GM12878 (cell line): ENCODE results near the gene LHFPL3. TPM values are rescaled to one million over a fixed set of nuclear protein-coding genes. Genes with fewer than 3 reads are reported as not detected.

Source experiments
- ATAC-seq: fragments of 200-7000 bp; cut with Tn5 transposase; 3 replicates; pipeline ENCODE4 v1.9.1; 2020; ENCODE audit warnings: mild to moderate bottlenecking, moderate library complexity
- BruUV-seq: library from RNA; stranded (reverse); fragments of 400-500 nt; replicated peaks from 2 replicates; lab custom pipeline; 2021; lab: Mats Ljungman, UMichigan
- CTCF ChIA-PET: fragments of 300-600 bp; sonication (Branson Sonifier 250); formaldehyde crosslinking; extraction: SDS; loops from one replicate; lab custom pipeline; 2021; ENCODE audit warnings: inconsistent platforms; lab: Yijun Ruan, JAX
- POLR2A ChIA-PET: fragments of 350-600 bp; formaldehyde crosslinking; extraction: SDS; loops from one replicate; lab custom pipeline; 2021; ENCODE audit warnings: inconsistent platforms; lab: Charles Lee
- RAD21 ChIA-PET: fragments of 300-600 bp; sonication (Branson Sonifier 250); formaldehyde crosslinking; loops from one replicate; lab custom pipeline; 2023; ENCODE audit warnings: antibody characterized with exemption; ENCODE audit not compliant: unreplicated experiment; lab: Charles Lee
- SMC1A ChIA-PET: fragments of 300-600 bp; sonication (Branson Sonifier 250); formaldehyde crosslinking; loops from one replicate; lab custom pipeline; 2023; ENCODE audit not compliant: unreplicated experiment, uncharacterized antibody; lab: Charles Lee
- DNase-seq: peaks from one replicate; pipeline ENCODE4 v3.0.0-alpha.2; 2011; ENCODE audit warnings: low read depth, low spot score
- FAIRE-seq: peaks from 3 replicates; lab custom pipeline; 2011; peaks lifted over from hg19 to GRCh38; lab: Jason Lieb, UNC
- H2AFZ ChIP-seq: 2 replicates; pipeline ENCODE4 v1.6.0; 2011; ENCODE audit warnings: low read depth, low read length, control low read depth; ENCODE audit not compliant: control insufficient read depth
- H3K27ac ChIP-seq: 2 replicates; pipeline ENCODE4 v1.5.1; 2011; ENCODE audit warnings: control low read depth; ENCODE audit not compliant: control insufficient read depth, insufficient read depth
- H3K27me3 ChIP-seq, 2 experiments: replicated peaks in 1 of 2; 2 replicates each; pipeline versions ENCODE4 v1.6.0 to v1.6.1; 2011; ENCODE audit warnings: low read length in 1 of 2; ENCODE audit not compliant: control insufficient read depth in 2 of 2, insufficient read depth in 2 of 2
- H3K36me3 ChIP-seq, 2 experiments: 2 replicates each; pipeline ENCODE4 v1.5.1; 2011; ENCODE audit warnings: low read length in 1 of 2; ENCODE audit not compliant: control insufficient read depth in 2 of 2, insufficient read depth in 2 of 2
- H3K4me1 ChIP-seq: 2 replicates; pipeline ENCODE4 v1.6.1; 2011; ENCODE audit warnings: mild to moderate bottlenecking, low read length, moderate library complexity, mixed read lengths; ENCODE audit not compliant: control insufficient read depth, insufficient read depth
- H3K4me2 ChIP-seq: 2 replicates; pipeline ENCODE4 v1.6.0; 2011; ENCODE audit warnings: control low read depth; ENCODE audit not compliant: control insufficient read depth, insufficient read depth
- H3K4me3 ChIP-seq: fragments of 200-600 bp; sonication (generic); 2 replicates; pipeline ENCODE4 v1.5.1; 2016
- H3K79me2 ChIP-seq: 2 replicates; pipeline ENCODE4 v1.6.0; 2011; ENCODE audit warnings: low read length; ENCODE audit not compliant: control insufficient read depth, insufficient read depth
- H3K9ac ChIP-seq: 2 replicates; pipeline ENCODE4 v1.8.0; 2011; ENCODE audit warnings: low read length, control low read depth, mixed read lengths; ENCODE audit not compliant: control insufficient read depth, insufficient read depth
- H3K9me3 ChIP-seq: replicated peaks from 3 replicates; pipeline ENCODE4 v1.5.1; 2011; ENCODE audit warnings: mild to moderate bottlenecking, low read length; ENCODE audit not compliant: control insufficient read depth, insufficient read depth
- H4K20me1 ChIP-seq: 2 replicates; pipeline ENCODE4 v1.6.0; 2011; ENCODE audit not compliant: control insufficient read depth, insufficient read depth
- BCL11A ChIP-seq: IDR thresholded peaks from 2 replicates; pipeline ENCODE4 v1.6.1; 2011; ENCODE audit warnings: low read depth, low read length
- JUNB ChIP-seq: IDR thresholded peaks from 2 replicates; pipeline ENCODE4 v1.6.1; 2016; ENCODE audit warnings: antibody characterized with exemption, mild to moderate bottlenecking
- MEF2B ChIP-seq: fragments of 450-650 bp; IDR thresholded peaks from 2 replicates; pipeline ENCODE4 v1.6.1; 2018; ENCODE audit warnings: mild to moderate bottlenecking, moderate library complexity; ENCODE audit not compliant: partially characterized antibody, poor library complexity, severe bottlenecking
- PAX5 ChIP-seq: IDR thresholded peaks from 2 replicates; pipeline ENCODE4 v1.6.1; 2011; ENCODE audit warnings: low read depth, low read length, borderline replicate concordance
- POLR2A ChIP-seq: IDR thresholded peaks from 2 replicates; pipeline ENCODE4 v1.6.1; 2011; ENCODE audit warnings: low read depth, mild to moderate bottlenecking, low read length
- SMAD1 ChIP-seq: fragments of 450-650 bp; IDR thresholded peaks from 2 replicates; pipeline ENCODE4 v1.6.1; 2018; ENCODE audit warnings: mild to moderate bottlenecking, low read depth; ENCODE audit not compliant: partially characterized antibody
- WRNIP1 ChIP-seq: IDR thresholded peaks from 2 replicates; pipeline ENCODE4 v1.6.1; 2011; ENCODE audit warnings: low read depth, low read length, improper control_type of control experiment, borderline replicate concordance
- ZBTB4 ChIP-seq: fragments of 450-650 bp; formaldehyde crosslinking; IDR thresholded peaks from 2 replicates; pipeline ENCODE4 v1.4.0; 2022; ENCODE audit warnings: mild to moderate bottlenecking, moderate library complexity
- ZNF217 ChIP-seq: fragments of 450-650 bp; IDR thresholded peaks from 2 replicates; pipeline ENCODE4 v1.6.1; 2017; ENCODE audit warnings: antibody characterized with exemption, mild to moderate bottlenecking
- WGBS: methylation state at CpG from one replicate; pipeline ENCODE4 v1.1.6; 2016; ENCODE audit warnings: low lambda C conversion rate; ENCODE audit not compliant: insufficient replicate concordance, insufficient coverage; ENCODE audit errors: missing lambda C conversion rate; 5-methylcytosine and 5-hydroxymethylcytosine counted together
- in situ Hi-C: fragments of 300-500 bp; cut with MboI; formaldehyde crosslinking; loops from 9 replicates; pipeline ENCODE4 v1.14.3; 2018; ENCODE audit warnings: mixed read lengths
- intact Hi-C: fragments of 100-400 bp; cut with micrococcal nuclease; formaldehyde crosslinking; loops from one replicate; pipeline ENCODE4 v1.14.2; 2022; ENCODE audit not compliant: unreplicated experiment
- polyA plus RNA-seq, 11 experiments: library from polyadenylated mRNA; depleted of rRNA in 4 of 11; unstranded in 6 of 11; stranded (reverse) in 5 of 11; fragments of >200 nt; fragmentation: Nextera tagmentation in 4 of 11; fragmentation: Illumina TruSeq in 1 of 11; extraction: Ambion mirVana in 4 of 11; extraction: Trizol in 1 of 11; gene quantifications; 1 replicate in 1 of 11; 2 replicates in 10 of 11; pipeline versions ENCODE4 v1.2.1 to v1.2.3, GENCODE V29; 2011 to 2016; ENCODE audit warnings: inconsistent platforms in 2 of 11, missing spikeins in 2 of 11, low read depth in 1 of 11
- small RNA-seq: library from RNA; depleted of rRNA; stranded (forward); fragments of <200 nt; gene quantifications from one replicate; pipeline ENCODE3, GENCODE V24; 2014
- total RNA-seq, 4 experiments: library from RNA; depleted of rRNA in 3 of 4; stranded (reverse); fragments of >200 nt in 3 of 4; fragmentation: Illumina TruSeq in 1 of 4; extraction: Trizol in 1 of 4; gene quantifications; 2 replicates each; pipeline versions ENCODE4 v1.2.1 to v1.2.3, GENCODE V29; 2013 to 2021

LHFPL3 gene
- total and polyA plus RNA-seq, 10 of the 15 experiments (the other 5 are each of a cell fraction or from before 2014, with no cell fraction given), result 0.09 TPM; not detected in 9

GRCh38 chr7:104955276-104955675 is 626.9 kb downstream of the LHFPL3 start:
- intact Hi-C loops (no loop called here), in situ Hi-C loops (no loop called here)
- DNase-seq (no peak), ATAC-seq (no peak), FAIRE-seq (no peak)
- no peaks in the 10 kb centered on the region for H3K79me2 ChIP-seq
- BruUV-seq, result no TSS peak
- H3K4me1 ChIP-seq, result peaks cover 21% of the 10 kb centered on the region
- H3K36me3 ChIP-seq, result no peaks in the 10 kb centered on the region
- ChIA-PET POLR2A (interaction anchor here (1.0 to 4.5 kb wide), 2 partner anchors 10 to 28 kb away, joined by 3 to 55 read pairs; no protein-coding TSS in a partner anchor), CTCF (interaction anchor here (1.4 to 2.6 kb wide), 2 partner anchors 26 to 28 kb away, joined by 5 to 20 read pairs; no protein-coding TSS in a partner anchor), RAD21 (interaction anchor here (0.6 to 4.5 kb wide), 4 partner anchors 10 to 111 kb away, joined by 4 to 34 read pairs (median 15); no protein-coding TSS in a partner anchor), SMC1A (interaction anchor here (0.6 to 5.3 kb wide), 9 partner anchors 8 to 296 kb away, joined by 3 to 58 read pairs (median 4); no protein-coding TSS in a partner anchor)
- no peaks in the 10 kb centered on the region for H4K20me1 ChIP-seq
- WGBS, result 100% methylated on average over 2 of the region's 2 CpGs
- no peaks in the 10 kb centered on the region for H3K27me3 ChIP-seq
- no peaks in the 10 kb centered on the region for H3K9me3 ChIP-seq
- no peak for TF ChIP-seq MEF2B
- no peak for TF ChIP-seq SMAD1
- TF ChIP-seq BCL11A, result no peak
- no peak for TF ChIP-seq PAX5
- TF ChIP-seq POLR2A, result no peak
- TF ChIP-seq WRNIP1, result no peak
- TF ChIP-seq ZNF217, result no peak
- no peak for TF ChIP-seq ZBTB4
- no peak for TF ChIP-seq JUNB
- H3K4me2 ChIP-seq, result no peak overlapping the region
- H3K9ac ChIP-seq, result no peak overlapping the region
- no peak overlapping the region for H2AFZ ChIP-seq
- H3K27ac ChIP-seq, result no peak overlapping the region
- no peak overlapping the region for H3K4me3 ChIP-seq

Small RNA genes lying within 50 kb of the gene (small RNA-seq; reads per million reads assigned to genes)
- not detected for gene RN7SL8P

Other genes with a start within 250 kb of the LHFPL3 start
- 28.4 and 29.8 TPM in 2 replicates for gene ORC5, start 120.6 kb upstream of the LHFPL3 start, total RNA-seq (2014; rRNA removed)
- gene ORC5, start 120.6 kb upstream of the LHFPL3 start, total RNA-seq (2014; rRNA removed; fragmentation: Illumina TruSeq; extraction: Trizol), result 26.0 and 27.5 TPM in 2 replicates
- 28.1 TPM in 2 replicates for gene ORC5, start 120.6 kb upstream of the LHFPL3 start, total RNA-seq (2021)
- 14.8 and 17.9 TPM in 2 replicates for gene ORC5, start 120.6 kb upstream of the LHFPL3 start, polyA plus RNA-seq (2011; rRNA removed)
- gene ORC5, start 120.6 kb upstream of the LHFPL3 start, polyA plus RNA-seq (2014; fragmentation: Illumina TruSeq; extraction: Trizol), result 32.3 and 40.1 TPM in 2 replicates
- 10 to 100 TPM; 42.2 to 58.6 TPM for gene ORC5, start 120.6 kb upstream of the LHFPL3 start, polyA plus RNA-seq (2014; fragmentation: Nextera tagmentation; extraction: Ambion mirVana)
- 19.1 and 22.8 TPM in 2 replicates for gene ORC5, start 120.6 kb upstream of the LHFPL3 start, polyA plus RNA-seq (2014; rRNA removed)
- gene ORC5, start 120.6 kb upstream of the LHFPL3 start, polyA plus RNA-seq (2016; fragmentation: Nextera tagmentation; extraction: Ambion mirVana), result 10 to 100 TPM; 51.4 TPM